Gastrocnemius medialis (tissue), 4 donors: ENCODE measurements around the gene MTTP. TPM values are rescaled to one million over a fixed set of nuclear protein-coding genes. Genes with fewer than 3 reads are reported as not detected.
A peak's percentile ranks its signal among the peaks of the same experiment; 100 is the strongest.

ENCODE experiments used
- ATAC-seq, 2 donors: fragments of 150-250 bp; one replicate each; pipeline ENCODE4 v1.9.1; 2016
- DNase-seq, 2 donors: peaks; one replicate each; pipeline ENCODE4 v3.0.0-alpha.2; 2019
- H3K27ac ChIP-seq, 4 donors: fragments of 200-600 bp; sonication (generic); 1 replicate in 1 of 4; 2 replicates in 3 of 4; pipeline ENCODE4 v1.5.1; 2016 to 2018; ENCODE audit warnings: mild to moderate bottlenecking in 2 of 4, moderate library complexity in 1 of 4
- H3K27me3 ChIP-seq, 3 donors: fragments of 200-600 bp; sonication (generic) in 2 of 3; 1 replicate in 1 of 3; 2 replicates in 2 of 3; pipeline versions ENCODE4 v1.5.1 to v1.6.0; 2016 to 2019; ENCODE audit warnings: mild to moderate bottlenecking in 1 of 3, moderate library complexity in 1 of 3
- H3K36me3 ChIP-seq, 2 donors: fragments of 200-600 bp; sonication (generic) in 1 of 2; one replicate each; pipeline ENCODE4 v1.5.1; 2017 to 2018
- H3K4me1 ChIP-seq, 2 donors: fragments of 200-600 bp; sonication (generic) in 1 of 2; one replicate each; pipeline ENCODE4 v1.5.1; 2016 to 2017; ENCODE audit warnings: mild to moderate bottlenecking in 2 of 2
- H3K4me3 ChIP-seq, 4 donors: fragments of 200-600 bp; sonication (generic) in 3 of 4; 1 replicate in 1 of 4; 2 replicates in 3 of 4; pipeline ENCODE4 v1.5.1; 2016 to 2019; ENCODE audit warnings: mild to moderate bottlenecking in 2 of 4
- H3K9me3 ChIP-seq, 3 donors: fragments of 200-600 bp; sonication (generic) in 2 of 3; 1 replicate in 1 of 3; 2 replicates in 2 of 3; pipeline ENCODE4 v1.5.1; 2016 to 2019
- POLR2A ChIP-seq, 2 donors: fragments of 450-650 bp; IDR thresholded peaks; one replicate each; pipeline ENCODE4 v1.6.1; 2017; ENCODE audit warnings: antibody characterized with exemption in 2 of 2, mild to moderate bottlenecking in 2 of 2, moderate library complexity in 2 of 2
- in situ Hi-C, 4 donors: fragments of 200-750 bp; cut with MboI; loops; one replicate each; pipeline versions ENCODE4 v1.15.0 to v1.8.0; 2017; ENCODE audit warnings: low sequenced_read_pairs in 4 of 4
- intact Hi-C: fragments of 100-400 bp; cut with DNase I; formaldehyde crosslinking; loops from one replicate; pipeline ENCODE4 v1.15.1; 2023; ENCODE audit warnings: low total_unique reads
- total RNA-seq, 4 donors: library from RNA; depleted of rRNA; stranded (reverse); fragments of >200 nt; gene quantifications; one replicate each; pipeline versions ENCODE4 v1.1.0 to v1.2.3, GENCODE V29; 2016
- TF ChIP-seq, protein P1 (sequence below), 5 experiments: fragments of 450-650 bp in 3 of 5; fragments of 200-600 bp in 2 of 5; sonication (generic) in 2 of 5; IDR thresholded peaks in 4 of 5; conservative IDR thresholded peaks in 1 of 5; 1 replicate in 4 of 5; 2 replicates in 1 of 5; pipeline ENCODE4 v1.5.1; 2016 to 2019; ENCODE audit warnings: antibody characterized with exemption in 5 of 5, mild to moderate bottlenecking in 3 of 5, moderate library complexity in 3 of 5

MTTP gene
- total RNA-seq, 4 donors from 2014 or later, result 0.33 to 0.63 (median 0.59) TPM; not detected in 1

DNA sequence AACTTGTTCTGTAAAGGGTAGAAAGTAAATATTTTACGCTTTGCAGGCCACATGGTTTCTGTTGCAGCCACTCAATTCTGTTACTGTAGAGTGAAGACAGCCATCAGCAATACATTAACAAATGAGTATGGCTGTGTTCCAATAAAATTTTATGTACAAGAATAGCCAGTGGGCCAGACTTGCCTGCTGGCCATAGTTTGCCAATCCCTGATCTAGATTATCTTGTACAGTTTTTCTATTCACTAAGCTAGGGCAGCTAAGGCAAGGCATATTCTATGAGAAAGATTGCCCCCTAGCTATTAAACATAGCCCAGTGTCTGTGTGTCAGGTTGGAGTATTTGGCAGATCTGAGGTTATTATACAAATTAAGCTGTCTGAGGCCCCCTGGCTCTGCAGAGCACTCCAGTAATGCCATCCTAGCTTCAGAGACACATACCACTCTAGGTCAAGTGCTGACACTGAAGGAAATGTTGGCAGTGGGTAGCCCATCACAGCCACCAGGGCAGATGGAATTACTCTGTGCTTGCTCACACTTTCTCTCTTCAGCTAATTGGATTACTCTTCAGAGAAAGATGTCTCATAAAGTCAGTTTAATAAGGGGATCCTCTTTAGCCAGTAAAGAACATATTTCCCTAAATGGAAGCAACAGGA lies 40.7 kb downstream of the MTTP start:
- Histone ChIP-seq H3K27ac (peak overlapping the region in 2 of 4 donors; percentile 48 to 64), H3K4me3 (no peak overlapping the region), H3K36me3 (no peaks in the 10 kb centered on the region), H3K27me3 (no peaks in the 10 kb centered on the region), H3K4me1 (peaks cover 33 to 43% of the 10 kb centered on the region in 2 donors), H3K9me3 (no peaks in the 10 kb centered on the region)
- intact Hi-C loops, result loop anchor here (5.0 kb wide), 1 partner anchor 192 kb away; no protein-coding TSS in a partner anchor
- TF ChIP-seq, protein P1, sequence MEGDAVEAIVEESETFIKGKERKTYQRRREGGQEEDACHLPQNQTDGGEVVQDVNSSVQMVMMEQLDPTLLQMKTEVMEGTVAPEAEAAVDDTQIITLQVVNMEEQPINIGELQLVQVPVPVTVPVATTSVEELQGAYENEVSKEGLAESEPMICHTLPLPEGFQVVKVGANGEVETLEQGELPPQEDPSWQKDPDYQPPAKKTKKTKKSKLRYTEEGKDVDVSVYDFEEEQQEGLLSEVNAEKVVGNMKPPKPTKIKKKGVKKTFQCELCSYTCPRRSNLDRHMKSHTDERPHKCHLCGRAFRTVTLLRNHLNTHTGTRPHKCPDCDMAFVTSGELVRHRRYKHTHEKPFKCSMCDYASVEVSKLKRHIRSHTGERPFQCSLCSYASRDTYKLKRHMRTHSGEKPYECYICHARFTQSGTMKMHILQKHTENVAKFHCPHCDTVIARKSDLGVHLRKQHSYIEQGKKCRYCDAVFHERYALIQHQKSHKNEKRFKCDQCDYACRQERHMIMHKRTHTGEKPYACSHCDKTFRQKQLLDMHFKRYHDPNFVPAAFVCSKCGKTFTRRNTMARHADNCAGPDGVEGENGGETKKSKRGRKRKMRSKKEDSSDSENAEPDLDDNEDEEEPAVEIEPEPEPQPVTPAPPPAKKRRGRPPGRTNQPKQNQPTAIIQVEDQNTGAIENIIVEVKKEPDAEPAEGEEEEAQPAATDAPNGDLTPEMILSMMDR (IDR thresholded peaks at IDR 0.05 in 4 of 5, conservative IDR thresholded peaks at IDR 0.05 in 1 of 5), result peak in 1 of 5 experiments; percentile 37
- no peak for TF ChIP-seq POLR2A (IDR thresholded peaks at IDR 0.05)
- ATAC-seq (peak; percentile 62 to 79), DNase-seq (peak; percentile 8 to 35)
- in situ Hi-C loops, result no loop called here

DNA sequence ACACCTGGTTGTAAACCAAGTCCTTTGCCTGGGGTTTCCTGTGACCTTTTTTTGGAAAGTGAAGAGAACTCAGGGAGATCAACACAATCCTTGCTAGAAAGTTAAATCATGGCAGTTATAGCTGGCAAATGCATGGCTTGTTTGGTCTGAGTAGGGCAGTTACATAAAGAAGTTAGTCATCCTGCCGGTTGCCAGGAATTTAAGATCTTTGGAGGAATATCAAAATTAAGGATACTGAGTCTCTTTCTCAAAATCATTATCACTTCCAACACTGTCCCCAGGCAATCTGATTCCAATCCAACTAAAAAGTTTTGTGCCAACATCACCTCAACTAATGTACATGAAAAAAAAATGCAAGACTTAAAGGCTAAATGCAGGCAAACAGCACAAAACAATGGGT lies 42.8 kb downstream of the MTTP start:
- in situ Hi-C loops, result no loop called here
- Histone ChIP-seq H3K36me3 (no peaks in the 10 kb centered on the region), H3K27ac (no peak overlapping the region), H3K27me3 (no peaks in the 10 kb centered on the region), H3K9me3 (no peaks in the 10 kb centered on the region), H3K4me1 (peaks cover 16 to 37% of the 10 kb centered on the region in 2 donors), H3K4me3 (no peak overlapping the region)
- intact Hi-C loops, result loop anchor here (5.0 kb wide), 1 partner anchor 190 kb away; no protein-coding TSS in a partner anchor
- TF ChIP-seq POLR2A (IDR thresholded peaks at IDR 0.05), result no peak
- TF ChIP-seq, protein P1 (IDR thresholded peaks at IDR 0.05 in 4 of 5, conservative IDR thresholded peaks at IDR 0.05 in 1 of 5), result no peak
- ATAC-seq (no peak), DNase-seq (no peak)

DNA sequence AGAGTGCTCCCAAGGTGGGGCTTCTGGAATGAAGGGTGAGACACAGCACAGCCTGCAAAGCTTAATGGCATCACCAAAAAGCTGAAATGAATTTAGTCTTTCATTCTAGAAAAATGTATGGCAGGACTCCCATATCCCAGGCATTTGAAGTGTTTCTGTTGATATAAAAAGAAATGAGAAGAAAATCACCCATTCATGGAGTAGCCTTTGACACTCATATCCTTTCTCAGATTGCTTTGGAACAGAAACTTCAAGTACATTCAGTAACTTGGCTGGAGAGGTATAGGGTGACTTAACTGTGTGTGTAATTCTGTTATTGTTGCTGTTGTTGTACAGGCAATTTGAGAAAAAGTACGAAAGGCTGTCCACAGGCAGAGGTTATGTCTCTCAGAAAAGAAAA lies 47.7 kb downstream of the MTTP start:
- DNase-seq (no peak), ATAC-seq (peak in 1 of 2 donors; percentile 38)
- TF ChIP-seq, protein P1 (IDR thresholded peaks at IDR 0.05 in 4 of 5, conservative IDR thresholded peaks at IDR 0.05 in 1 of 5), result no peak
- no peak for TF ChIP-seq POLR2A (IDR thresholded peaks at IDR 0.05)
- in situ Hi-C loops (no loop called here), intact Hi-C loops (no loop called here)
- peak overlapping the region in 1 of 4 donors; percentile 31 for H3K27ac ChIP-seq
- no peak overlapping the region for H3K4me3 ChIP-seq
- peaks cover 3 to 11% of the 10 kb centered on the region in 2 donors for H3K4me1 ChIP-seq
- no peaks in the 10 kb centered on the region for H3K36me3 ChIP-seq
- H3K9me3 ChIP-seq, result no peaks in the 10 kb centered on the region
- no peaks in the 10 kb centered on the region for H3K27me3 ChIP-seq

DNA sequence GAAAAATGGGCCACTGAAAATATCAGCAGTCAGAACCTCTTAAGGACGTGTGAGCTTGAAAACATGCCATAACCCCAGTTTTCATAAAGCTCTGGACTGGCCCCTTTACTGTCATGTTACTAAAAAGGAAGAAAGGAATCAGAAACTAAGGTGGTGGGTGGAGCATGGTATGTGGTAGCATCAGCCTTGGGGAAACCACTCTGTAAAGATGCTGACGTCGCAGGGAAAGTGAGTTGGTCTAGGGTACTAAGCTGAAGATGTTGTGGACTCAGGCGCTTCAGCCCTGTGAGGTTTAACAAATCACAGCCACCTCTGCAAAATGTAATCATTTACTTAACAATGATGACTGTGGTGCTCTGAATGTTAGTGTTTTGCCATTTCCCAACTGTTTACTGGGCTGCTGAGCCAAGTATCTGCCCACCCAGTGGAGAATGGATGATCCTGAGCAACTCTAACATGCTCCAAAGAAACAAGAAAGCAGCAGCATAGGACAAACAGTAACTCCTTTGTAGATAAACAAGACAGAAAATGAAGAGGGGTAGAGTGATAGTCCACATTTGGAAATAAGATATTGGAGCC lies 49.6 kb downstream of the MTTP start:
- no peaks in the 10 kb centered on the region for H3K36me3 ChIP-seq
- H3K27me3 ChIP-seq, result no peaks in the 10 kb centered on the region
- H3K9me3 ChIP-seq, result no peaks in the 10 kb centered on the region
- in situ Hi-C loops (no loop called here), intact Hi-C loops (no loop called here)
- H3K27ac ChIP-seq, result peak overlapping the region in 2 of 4 donors; percentile 39 to 46
- no peak overlapping the region for H3K4me3 ChIP-seq
- DNase-seq, result no peak
- peak in 1 of 2 donors; percentile 32 for ATAC-seq
- H3K4me1 ChIP-seq, result peaks cover 3 to 11% of the 10 kb centered on the region in 2 donors
- no peak for TF ChIP-seq POLR2A (IDR thresholded peaks at IDR 0.05)
- TF ChIP-seq, protein P1 (IDR thresholded peaks at IDR 0.05 in 4 of 5, conservative IDR thresholded peaks at IDR 0.05 in 1 of 5), result no peak
